ENCODE data around the gene NCLN.
"Not testable (repeated sequence)": the region's sequence is repeated elsewhere in the genome, so short reads cannot be mapped to it uniquely, and the experiment has no call there.

The NCLN gene

GRCh38 chr19:3183721-3184641 lies 1.7 kb upstream of the NCLN start:
- no peak for DNase-seq (ENCODE audit: low read depth)

DNA sequence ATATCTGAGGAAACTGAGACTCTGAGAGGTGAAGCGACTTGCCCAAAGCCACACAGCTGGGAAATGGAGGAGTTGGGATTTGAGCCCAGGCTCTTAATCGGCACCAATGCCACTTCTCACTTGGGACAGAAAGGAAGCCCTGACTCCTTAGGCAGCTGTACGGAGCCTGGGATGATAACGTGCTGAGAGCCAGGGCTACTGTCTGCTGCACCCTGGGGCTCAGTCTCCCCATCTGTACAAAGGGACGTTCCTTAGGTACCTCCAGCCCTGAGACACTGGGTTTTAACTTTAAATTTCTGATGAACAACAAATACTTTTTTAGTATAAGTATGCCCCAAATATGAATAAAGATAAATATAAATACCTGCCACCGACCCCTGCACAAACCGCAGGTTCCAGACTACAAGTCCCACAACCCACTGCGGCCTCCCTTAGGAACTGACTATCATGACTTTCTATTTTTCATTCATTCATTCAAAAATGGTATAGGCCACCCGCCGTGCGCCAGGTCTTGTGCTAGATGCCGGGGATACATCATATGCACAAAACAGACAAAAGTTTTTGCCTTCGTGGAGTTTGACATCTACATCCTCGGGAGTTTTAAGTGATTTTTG lies 776 bp upstream of the NCLN start:
- DNase-seq (ENCODE audit: low read depth), result peak; percentile 69

DNA sequence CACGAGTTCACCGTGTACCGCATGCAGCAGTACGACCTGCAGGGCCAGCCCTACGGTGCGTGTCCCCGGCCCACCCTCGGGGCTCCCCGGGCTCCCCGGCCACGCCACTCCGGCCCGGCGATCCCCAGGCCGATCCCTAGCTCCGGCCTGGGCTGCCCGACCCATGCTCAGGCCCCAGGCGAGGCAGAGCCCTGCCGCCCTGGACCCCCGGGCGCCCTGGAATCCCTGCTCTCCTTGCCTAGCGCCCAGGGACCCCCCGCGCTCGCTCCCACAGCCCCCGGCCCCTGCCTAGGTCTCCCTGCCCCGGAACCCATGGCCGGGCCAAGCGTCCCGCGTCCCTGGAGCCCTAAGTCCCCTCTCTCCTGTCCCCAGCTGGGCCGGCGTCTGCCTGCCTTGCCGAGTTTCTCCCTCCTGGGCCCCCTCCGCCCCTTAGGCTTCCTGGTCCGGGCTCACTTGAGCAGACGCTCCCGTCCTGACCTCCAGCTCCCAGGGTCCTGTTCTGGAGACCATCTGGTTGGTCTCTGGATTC lies 494 bp downstream of the NCLN start:
- DNase-seq (ENCODE audit: low read depth), result no peak

DNA sequence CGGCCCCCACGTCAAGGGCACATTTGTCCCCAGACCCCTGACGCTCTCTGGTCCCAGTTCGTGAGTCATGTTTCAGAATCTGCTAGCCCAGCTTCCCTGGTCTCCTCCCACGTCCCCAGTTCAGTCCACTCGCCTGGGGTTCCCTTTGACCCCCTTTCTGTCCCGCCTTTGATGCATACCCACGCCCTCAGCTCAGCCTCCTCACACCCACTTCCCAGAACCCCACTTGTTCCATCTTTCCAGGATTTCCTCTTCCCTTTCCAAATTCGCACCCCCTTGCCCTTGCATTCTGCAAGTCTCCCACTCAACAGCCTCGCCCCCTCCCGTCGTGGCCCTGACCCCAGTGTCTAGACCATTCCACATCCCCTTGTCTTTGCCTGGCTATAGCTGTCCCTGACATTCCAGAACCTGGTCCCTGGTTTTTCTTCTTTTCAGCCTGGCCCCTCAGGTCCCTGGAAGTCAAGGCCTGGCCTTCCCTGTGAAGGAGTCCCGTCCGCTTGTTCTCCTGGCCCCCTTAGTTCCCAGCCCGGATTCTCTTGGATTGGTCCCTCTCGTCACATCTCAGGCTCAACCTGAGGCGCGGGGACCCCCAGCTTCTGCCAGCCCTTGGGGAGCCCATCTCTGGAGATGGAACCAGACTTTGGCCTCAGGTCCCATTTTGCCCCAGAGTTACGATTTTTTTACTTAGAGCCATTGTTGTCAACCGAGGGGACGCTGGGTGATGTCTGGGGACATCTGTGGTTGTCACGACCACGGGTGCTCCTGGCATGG lies 1.3 kb downstream of the NCLN start:
- no peak for DNase-seq (ENCODE audit: low read depth)

GRCh38 chr19:3187662-3188511 lies 2.2 kb downstream of the NCLN start:
- DNase-seq (ENCODE audit: low read depth), result no peak

DNA sequence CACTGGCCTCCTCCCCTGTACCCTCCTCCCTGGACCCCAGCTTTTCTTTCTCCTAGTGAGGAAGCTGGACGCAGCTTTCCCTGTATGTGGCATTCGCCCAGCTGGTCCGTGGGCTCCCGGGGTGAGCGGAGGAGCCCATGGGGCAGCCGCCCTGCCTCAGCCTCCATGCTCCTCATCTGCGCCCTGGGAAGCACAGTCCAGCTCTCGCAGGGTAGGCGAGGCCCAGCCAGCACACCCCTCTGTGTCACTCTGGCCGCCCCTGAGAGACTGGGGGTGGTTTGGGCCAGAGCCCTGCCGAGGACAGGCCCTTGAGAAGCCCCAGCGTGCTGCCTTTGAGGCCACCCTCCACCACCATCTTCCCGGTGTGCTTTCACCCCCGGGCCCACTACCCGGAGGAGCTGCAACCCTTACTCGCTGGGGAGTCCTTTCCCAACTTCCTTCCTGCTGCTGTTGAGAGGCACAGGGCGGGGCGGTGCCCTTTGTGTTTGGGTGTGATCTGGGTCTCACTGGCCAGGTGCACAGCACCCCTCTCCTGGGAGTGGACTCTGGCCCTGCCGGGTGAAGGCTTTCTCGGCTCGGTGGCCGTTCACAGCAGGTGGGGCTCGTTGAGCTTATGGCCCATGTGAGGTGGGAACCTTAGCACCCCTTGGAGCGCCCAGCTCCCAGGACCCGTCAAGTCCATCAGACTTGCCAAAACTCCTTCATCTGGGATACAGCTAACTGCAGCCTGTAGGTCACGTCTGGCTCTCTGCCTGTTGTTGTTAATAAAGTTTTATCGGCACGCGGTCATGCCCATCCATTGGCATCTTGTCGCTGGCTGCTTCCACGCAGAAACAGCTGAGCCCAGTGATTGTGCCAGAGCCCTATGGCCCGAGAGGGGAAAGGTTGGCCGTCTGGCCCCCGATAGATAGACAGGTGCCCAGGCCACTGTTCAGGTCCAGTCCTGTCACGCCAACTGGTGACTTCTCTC lies 3.2 kb downstream of the NCLN start:
- DNase-seq (ENCODE audit: low read depth), result no peak

GRCh38 chr19:3189702-3190469 lies 4.2 kb downstream of the NCLN start:
- DNase-seq (ENCODE audit: low read depth), result no peak

- no peak for DNase-seq (ENCODE audit: low read depth)
Observed at GRCh38 chr19:3190470-3190770, 4.7 kb downstream of the NCLN start.

DNA sequence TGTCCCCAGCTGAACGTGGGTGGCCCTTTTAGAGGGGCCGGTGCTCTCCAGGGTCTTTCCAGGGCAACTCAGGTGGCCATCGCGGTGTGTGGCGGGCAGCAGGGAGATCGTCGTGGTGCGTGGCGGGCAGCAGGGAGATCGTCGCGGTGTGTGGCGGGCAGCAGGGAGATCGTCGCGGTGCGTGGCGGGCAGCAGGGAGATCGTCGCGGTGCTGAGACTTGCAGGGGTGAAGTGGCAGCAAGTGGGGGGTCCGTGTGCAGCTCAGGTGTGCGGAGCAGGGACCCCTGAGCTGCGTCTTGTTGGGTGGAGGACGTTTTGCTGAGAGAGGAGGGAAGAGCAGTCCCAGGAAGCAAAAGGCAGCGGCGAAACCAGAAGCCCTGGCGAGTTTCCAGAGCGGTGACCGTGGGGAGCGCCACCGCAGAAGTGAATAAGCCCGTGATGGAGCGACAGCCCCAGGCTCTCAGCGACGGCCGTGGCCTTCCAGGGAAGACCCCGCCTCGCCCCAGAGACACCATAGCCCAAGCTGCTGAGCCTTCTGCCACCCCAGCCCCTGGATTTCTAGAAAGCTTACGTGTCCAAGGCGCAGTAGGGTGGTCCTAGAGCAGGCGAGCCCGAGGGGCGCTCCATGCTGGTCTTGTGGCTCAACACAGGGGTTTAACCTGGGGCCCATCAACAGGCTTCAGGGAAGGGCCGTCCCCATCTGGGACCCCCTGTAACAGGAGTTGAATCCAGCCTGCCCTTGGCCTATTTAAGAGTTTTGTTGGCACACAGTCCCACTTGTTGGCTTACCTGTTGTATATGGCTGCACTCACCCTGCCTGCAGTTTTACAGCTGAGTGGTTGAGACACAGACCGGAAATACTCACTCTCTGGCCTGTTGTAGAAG lies 5.4 kb downstream of the NCLN start:
- DNase-seq (ENCODE audit: low read depth), result no peak

DNA sequence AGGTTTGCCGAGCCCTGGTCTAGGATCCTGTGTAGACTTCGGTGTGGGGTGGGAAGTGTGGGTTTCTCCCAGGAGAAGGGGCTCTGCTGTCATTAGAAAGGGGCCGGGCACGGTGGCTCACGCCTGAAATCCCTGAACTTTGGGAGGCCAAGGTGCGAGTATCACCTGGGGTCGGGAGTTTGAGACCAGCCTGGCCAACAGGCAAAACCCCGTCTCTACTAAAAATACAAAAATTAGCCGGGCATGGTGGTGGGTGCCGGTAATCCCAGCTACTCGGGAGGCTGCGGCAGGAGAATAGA lies 6.0 kb downstream of the NCLN start:
- not testable (repeated sequence) for DNase-seq (ENCODE audit: low read depth)

GRCh38 chr19:3192228-3192635 lies 6.5 kb downstream of the NCLN start:
- DNase-seq (ENCODE audit: low read depth), result no peak

DNA sequence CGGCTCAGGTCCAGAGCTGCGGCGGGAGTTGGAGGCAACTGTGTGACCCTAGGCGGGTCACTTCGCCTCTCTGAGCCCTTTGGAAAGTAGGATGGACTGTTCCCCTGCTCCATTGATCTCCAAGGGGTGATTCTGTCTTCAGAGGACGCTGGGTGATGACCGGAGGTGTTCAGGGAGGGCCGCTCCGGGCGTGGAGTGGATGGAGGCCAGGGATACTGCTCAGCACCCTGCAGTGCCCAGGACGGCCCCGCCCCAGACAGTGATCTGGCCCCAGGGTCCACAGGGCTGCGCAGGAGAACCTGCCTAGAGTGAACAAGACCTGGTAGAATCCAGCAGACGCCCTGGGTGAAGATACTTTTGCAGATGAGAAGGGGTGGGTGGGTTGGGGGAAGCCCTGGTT lies 7.0 kb downstream of the NCLN start:
- no peak for DNase-seq (ENCODE audit: low read depth)

DNA sequence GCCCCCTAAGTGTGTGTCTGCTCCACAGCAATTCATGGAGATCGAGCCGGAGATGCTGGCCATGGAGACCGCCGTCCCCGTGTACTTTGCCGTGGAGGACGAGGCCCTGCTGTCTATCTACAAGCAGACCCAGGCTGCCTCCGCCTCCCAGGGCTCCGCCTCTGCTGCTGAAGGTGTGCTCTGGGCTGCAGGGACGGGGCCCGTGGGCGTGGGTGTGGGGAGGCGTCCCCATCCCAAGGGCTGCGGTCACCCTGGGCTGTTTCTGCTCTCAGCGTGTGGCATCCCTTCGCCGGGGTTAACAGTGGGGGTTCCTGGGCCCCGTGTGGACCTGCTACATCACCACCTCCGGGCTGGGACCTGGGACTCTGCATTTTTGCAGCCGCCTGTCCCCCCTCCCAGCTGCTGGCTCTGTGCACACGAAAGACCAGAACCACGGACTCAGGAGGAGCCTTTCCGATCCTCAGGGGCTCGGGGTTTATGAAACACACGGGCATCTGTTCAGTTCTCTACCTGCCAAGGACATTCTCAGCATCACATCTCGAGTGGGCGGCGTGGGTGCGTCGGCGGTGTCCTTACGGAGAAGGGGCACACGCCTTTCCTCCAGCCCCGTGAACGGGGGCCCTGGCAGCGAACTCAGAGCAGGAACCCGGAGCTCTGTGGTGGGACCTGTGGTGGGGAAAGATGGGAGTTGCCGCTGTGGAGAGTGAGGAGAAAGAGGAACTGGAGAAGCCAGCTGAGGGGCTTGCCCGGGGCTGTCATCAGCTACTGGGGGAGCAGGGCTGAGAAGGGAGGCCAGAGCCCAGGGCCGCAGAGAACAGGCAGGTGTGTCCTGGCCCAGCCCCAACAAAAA lies 7.8 kb downstream of the NCLN start:
- no peak for DNase-seq (ENCODE audit: low read depth)

GRCh38 chr19:3194106-3195087 lies 8.7 kb downstream of the NCLN start:
- DNase-seq (ENCODE audit: low read depth), result no peak

DNA sequence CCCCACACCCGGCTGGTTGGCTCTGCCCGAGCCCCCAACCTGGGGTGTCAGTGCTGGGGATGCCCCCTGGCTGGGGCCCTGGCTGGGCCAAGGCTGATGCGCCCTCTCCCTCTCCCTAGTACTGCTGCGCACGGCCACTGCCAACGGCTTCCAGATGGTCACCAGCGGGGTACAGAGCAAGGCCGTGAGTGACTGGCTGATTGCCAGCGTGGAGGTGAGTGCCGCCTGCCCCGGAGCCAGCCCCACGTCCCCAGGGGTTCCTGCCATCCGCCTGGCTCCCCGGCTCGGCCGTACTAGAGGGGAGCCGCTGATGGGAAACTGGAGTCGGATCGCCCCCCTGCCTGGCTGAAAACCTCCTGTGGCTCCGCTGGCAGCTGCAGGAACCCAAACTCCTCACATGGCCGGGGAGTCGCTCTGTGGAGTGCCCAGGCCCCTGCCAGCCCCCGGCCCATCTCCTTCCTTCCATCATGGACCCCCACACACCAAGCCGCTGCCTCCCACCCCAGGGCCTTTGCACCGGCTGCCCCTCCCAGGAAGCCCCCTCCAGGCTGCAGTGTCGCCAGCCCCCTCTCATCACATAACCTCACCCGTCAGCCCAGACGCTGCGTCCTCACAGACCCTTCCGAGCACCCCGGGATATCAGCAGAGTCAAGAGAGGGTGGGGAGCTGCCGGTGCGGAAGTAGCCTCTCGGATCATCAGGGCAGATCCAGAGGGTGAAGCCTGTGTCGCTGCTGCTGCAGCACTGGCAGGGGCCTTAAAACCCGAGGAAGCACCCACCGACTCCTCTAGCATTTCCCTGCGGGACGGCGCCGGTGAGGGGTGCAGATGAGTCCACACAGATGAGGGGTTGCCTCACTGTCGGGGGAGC lies 10.6 kb downstream of the NCLN start:
- no peak for DNase-seq (ENCODE audit: low read depth)

- DNase-seq (ENCODE audit: low read depth), result no peak
Observed at GRCh38 chr19:3196933-3197205, 11.1 kb downstream of the NCLN start.
